Type B pancreatic cell (in vitro differentiated cells): Measurements from ENCODE around the gene OR11H7. TPM values are rescaled to one million over a fixed set of nuclear protein-coding genes. Genes with fewer than 3 reads are reported as not detected.
"Not testable (repeated sequence)": the region's sequence is repeated elsewhere in the genome, so short reads cannot be mapped to it uniquely, and the experiment has no call there.

Experiments used
- DNase-seq: peaks from one replicate; pipeline ENCODE4 v3.0.0; 2021; ENCODE audit warnings: mixed read lengths; ENCODE audit not compliant: unreplicated experiment; ENCODE audit errors: extremely low spot score
- H3K27ac Mint-ChIP-seq: 2 replicates; pipeline ENCODE4 v1.8.0; 2021; ENCODE audit warnings: mild to moderate bottlenecking, mixed read lengths
- H3K27me3 Mint-ChIP-seq: 2 replicates; pipeline ENCODE4 v1.8.0; 2021; ENCODE audit warnings: mixed read lengths
- H3K36me3 Mint-ChIP-seq: 2 replicates; pipeline ENCODE4 v1.8.0; 2021; ENCODE audit warnings: mixed read lengths
- H3K4me1 Mint-ChIP-seq: one replicate; pipeline ENCODE4 v1.8.0; 2021; ENCODE audit warnings: mixed read lengths; ENCODE audit not compliant: unreplicated experiment
- H3K4me3 Mint-ChIP-seq: 2 replicates; pipeline ENCODE4 v1.8.0; 2021; ENCODE audit warnings: mild to moderate bottlenecking, mixed read lengths
- H3K9me3 Mint-ChIP-seq: 2 replicates; pipeline ENCODE4 v1.8.0; 2021; ENCODE audit warnings: mixed read lengths
- total RNA-seq: library from RNA; stranded (reverse); gene quantifications from 2 replicates; pipeline ENCODE4 v1.2.1, GENCODE V29; 2021; ENCODE audit warnings: low replicate concordance
- TF ChIP-seq, protein P1 (sequence below): fragments of 200-600 bp; sonication (generic); conservative IDR thresholded peaks from 2 replicates; pipeline ENCODE4 v1.5.0; 2021; ENCODE audit warnings: antibody characterized with exemption, mild to moderate bottlenecking

The OR11H7 gene
- total RNA-seq, 1 donor from 2014 or later, result not detected

DNA sequence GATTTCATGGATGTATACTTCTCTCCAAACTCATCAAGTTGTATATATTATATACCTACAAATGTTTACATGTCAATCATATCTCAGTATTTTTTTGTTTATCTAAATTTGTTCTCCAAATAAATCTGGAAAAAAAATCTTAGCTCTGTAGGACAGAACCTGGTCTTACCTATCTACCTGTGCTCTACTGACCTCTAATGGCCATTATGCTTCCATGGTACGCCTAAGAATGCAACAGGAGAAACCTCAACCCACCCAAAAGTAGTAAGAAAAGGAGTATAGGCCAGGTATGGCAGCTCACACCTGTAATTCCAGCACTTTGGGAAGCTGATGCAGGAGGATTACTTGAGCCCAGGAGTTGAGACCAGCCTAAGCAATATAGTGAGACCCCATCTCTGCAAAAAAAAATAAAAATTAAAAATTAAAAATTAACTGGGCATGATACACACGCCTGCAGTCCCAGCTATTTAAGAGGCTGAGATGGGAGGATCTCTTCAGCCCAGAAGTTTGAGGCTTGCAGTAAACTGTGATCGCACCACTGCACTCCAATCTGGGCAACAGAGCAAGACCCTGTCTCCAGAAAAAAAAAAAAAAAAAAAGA is 19.0 kb downstream of the OR11H7 start:
- H3K4me3 Mint-ChIP-seq, result no peak overlapping the region
- no peak for DNase-seq
- H3K4me1 Mint-ChIP-seq, result no peaks in the 10 kb centered on the region
- TF ChIP-seq, protein P1, sequence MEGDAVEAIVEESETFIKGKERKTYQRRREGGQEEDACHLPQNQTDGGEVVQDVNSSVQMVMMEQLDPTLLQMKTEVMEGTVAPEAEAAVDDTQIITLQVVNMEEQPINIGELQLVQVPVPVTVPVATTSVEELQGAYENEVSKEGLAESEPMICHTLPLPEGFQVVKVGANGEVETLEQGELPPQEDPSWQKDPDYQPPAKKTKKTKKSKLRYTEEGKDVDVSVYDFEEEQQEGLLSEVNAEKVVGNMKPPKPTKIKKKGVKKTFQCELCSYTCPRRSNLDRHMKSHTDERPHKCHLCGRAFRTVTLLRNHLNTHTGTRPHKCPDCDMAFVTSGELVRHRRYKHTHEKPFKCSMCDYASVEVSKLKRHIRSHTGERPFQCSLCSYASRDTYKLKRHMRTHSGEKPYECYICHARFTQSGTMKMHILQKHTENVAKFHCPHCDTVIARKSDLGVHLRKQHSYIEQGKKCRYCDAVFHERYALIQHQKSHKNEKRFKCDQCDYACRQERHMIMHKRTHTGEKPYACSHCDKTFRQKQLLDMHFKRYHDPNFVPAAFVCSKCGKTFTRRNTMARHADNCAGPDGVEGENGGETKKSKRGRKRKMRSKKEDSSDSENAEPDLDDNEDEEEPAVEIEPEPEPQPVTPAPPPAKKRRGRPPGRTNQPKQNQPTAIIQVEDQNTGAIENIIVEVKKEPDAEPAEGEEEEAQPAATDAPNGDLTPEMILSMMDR, result no peak
- H3K9me3 Mint-ChIP-seq, result peaks cover 10% of the 10 kb centered on the region
- no peaks in the 10 kb centered on the region for H3K27me3 Mint-ChIP-seq
- no peak overlapping the region for H3K27ac Mint-ChIP-seq
- H3K36me3 Mint-ChIP-seq, result no peaks in the 10 kb centered on the region

DNA sequence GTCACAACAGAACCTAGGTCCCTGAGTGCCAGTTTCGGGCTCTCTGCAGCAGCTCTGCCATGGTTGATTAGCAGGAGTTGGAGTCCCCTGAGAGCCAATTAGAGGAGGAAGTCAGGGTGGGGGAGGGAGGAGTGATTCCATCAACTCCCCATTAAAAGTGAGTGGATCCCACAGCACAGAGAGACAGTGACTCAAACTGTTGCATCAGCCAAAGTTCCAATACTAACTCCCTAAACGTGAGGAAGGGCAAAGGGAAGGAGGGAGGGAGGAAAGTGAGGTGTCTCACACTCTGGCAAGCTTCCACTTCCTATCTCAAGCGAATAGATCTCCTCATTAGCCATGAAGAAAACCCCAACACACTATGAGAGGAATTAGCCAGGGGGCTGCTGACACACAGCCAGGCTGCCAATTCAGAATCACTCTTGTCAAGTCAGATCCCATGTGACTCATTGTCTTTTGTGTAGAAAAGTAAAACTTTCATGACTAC is 33.9 kb downstream of the OR11H7 start:
- TF ChIP-seq, protein P1, result no peak
- no peaks in the 10 kb centered on the region for H3K9me3 Mint-ChIP-seq
- no peaks in the 10 kb centered on the region for H3K36me3 Mint-ChIP-seq
- H3K27me3 Mint-ChIP-seq, result no peaks in the 10 kb centered on the region
- no peak for DNase-seq
- H3K4me3 Mint-ChIP-seq, result no peak overlapping the region
- no peaks in the 10 kb centered on the region for H3K4me1 Mint-ChIP-seq
- no peak overlapping the region for H3K27ac Mint-ChIP-seq

DNA sequence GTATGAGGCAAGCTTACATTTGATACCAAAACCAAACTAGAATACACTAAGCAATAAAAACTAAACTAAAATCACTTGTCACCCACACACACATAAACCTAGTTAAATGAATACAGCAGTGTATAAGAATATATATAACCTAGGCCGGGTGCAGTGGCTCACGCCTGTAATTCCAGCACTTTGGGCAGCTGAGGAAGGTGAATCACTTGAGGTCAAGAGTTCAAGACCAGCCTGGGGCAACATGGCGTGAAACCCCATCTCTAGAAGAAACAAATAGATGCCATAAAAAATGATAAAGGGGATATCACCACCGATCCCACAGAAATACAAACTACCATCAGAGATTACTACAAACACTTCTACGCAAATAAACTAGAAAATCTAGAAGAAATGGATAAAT is 35.6 kb downstream of the OR11H7 start:
- not testable (repeated sequence) for H3K4me1 Mint-ChIP-seq, H3K36me3 Mint-ChIP-seq, DNase-seq, H3K9me3 Mint-ChIP-seq, H3K27ac Mint-ChIP-seq, H3K4me3 Mint-ChIP-seq, H3K27me3 Mint-ChIP-seq

DNA sequence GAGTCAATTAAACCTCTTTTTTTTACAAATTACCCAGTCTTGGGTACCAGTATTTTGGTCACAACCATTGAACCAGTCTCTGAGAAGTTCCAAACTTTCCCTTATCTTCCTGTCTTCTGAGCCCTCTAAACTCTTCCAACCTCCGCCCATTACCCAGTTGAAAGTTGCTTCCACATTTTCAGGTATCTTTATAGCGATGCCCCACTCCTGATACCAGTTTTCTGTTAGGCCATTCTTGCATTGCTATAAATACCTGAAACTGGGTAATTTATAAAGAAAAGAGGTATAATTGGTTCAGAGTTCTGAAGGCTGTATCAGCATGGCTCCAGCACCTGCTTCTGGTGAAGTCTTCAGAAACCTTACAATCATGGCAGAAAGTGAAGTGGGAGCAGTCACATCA is 45.3 kb downstream of the OR11H7 start:
- Mint-ChIP-seq H3K36me3 (peaks cover 26% of the 10 kb centered on the region), H3K27ac (no peak overlapping the region)

DNA sequence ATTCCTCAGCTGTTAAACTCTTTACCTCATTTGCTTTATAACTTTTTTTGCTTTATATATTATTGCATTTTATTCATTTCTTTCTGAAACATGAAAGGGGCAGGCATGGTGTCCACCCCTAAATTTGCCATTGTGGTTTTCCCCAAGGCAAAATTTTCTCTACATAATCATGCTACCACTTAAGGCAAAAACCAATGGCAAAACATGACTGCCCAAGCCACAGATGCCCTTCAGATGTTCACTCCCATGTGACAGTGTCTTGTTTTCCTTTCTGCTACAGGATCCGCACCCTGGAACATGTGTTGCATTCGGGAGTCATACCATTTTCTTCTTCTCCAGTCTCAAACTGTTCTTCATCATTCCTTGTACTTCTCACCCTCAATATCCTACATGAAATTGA is 48.6 kb downstream of the OR11H7 start:
- no peak for DNase-seq
- Mint-ChIP-seq H3K27me3 (no peaks in the 10 kb centered on the region), H3K4me1 (no peaks in the 10 kb centered on the region), H3K9me3 (peaks cover 6% of the 10 kb centered on the region), H3K27ac (no peak overlapping the region), H3K4me3 (no peak overlapping the region), H3K36me3 (peaks cover 44% of the 10 kb centered on the region)
- TF ChIP-seq, protein P1, result no peak

More for the DNA sequence above, 45.3 kb downstream of the OR11H7 start:
- Mint-ChIP-seq H3K4me3 (no peak overlapping the region), H3K4me1 (no peaks in the 10 kb centered on the region), H3K9me3 (peaks cover 13% of the 10 kb centered on the region), H3K27me3 (no peaks in the 10 kb centered on the region)
- TF ChIP-seq, protein P1, result no peak
- no peak for DNase-seq

DNA sequence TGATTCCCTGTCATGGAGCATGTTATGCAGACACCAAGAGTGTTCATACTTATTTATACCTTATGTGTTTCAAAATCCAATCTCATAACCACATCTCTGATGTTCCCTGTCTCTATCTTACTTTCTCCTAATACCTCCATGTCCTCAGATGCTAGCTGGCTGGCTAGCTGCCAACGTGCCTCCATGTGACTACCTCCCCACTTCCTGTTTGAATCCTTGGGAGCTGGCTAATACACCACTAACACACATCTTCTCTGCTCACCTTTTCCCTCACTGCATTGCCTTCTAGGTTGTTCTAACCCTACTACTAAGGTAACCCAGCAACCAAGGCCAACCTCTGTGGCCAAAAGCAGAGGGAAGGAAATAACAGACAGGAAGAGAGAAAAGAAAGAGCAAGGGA is 49.6 kb downstream of the OR11H7 start:
- TF ChIP-seq, protein P1, result no peak
- Mint-ChIP-seq H3K36me3 (peaks cover 53% of the 10 kb centered on the region), H3K9me3 (peaks cover 4% of the 10 kb centered on the region), H3K4me1 (no peaks in the 10 kb centered on the region), H3K27ac (no peak overlapping the region), H3K27me3 (no peaks in the 10 kb centered on the region), H3K4me3 (no peak overlapping the region)
- no peak for DNase-seq

DNA sequence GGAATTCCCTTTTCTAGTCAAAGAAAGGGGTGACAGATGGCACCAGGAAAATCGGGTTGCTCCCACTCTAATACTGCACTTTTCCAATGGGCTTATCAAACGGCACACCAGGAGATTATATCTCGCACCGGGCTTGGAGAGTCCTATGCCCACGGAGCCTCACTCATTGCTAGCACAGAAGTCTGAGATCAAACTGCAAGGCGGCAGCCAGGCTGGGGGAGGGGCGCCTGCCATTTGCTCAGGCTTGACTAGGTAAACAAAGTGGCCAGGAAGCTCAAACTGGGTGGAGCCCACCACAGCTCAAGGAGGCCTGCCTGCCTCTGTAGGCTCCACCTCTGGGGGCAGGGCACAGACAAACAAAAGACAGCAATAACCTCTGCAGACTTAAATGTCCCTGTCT is 51.5 kb downstream of the OR11H7 start:
- not testable (repeated sequence) for H3K4me3 Mint-ChIP-seq, H3K4me1 Mint-ChIP-seq, H3K27ac Mint-ChIP-seq, H3K27me3 Mint-ChIP-seq, DNase-seq, H3K9me3 Mint-ChIP-seq
- peaks cover 60% of the 10 kb centered on the region for H3K36me3 Mint-ChIP-seq
